Trophoblast cell (in vitro differentiated cells and primary cell): Measurements from ENCODE around the gene RHOU.
"Not testable (repeated sequence)": the region's sequence is repeated elsewhere in the genome, so short reads cannot be mapped to it uniquely, and the experiment has no call there.

ENCODE experiments used
- DNase-seq, 2 donors: peaks; one replicate each; pipeline ENCODE4 v3.0.0-alpha.2; 2016
- H2AFZ ChIP-seq: 2 replicates; pipeline ENCODE4 v1.6.1; 2013; ENCODE audit warnings: low read length, moderate library complexity, mild to moderate bottlenecking; ENCODE audit not compliant: insufficient read depth, poor library complexity
- H2AK5ac ChIP-seq: 2 replicates; pipeline ENCODE4 v1.6.1; 2013; ENCODE audit warnings: mild to moderate bottlenecking, low read length
- H2BK120ac ChIP-seq: 2 replicates; pipeline ENCODE4 v1.6.1; 2013; ENCODE audit warnings: low read length, mild to moderate bottlenecking, moderate library complexity; ENCODE audit not compliant: insufficient read depth, poor library complexity
- H2BK12ac ChIP-seq: 2 replicates; pipeline ENCODE4 v1.6.1; 2013; ENCODE audit warnings: mild to moderate bottlenecking, low read length, moderate library complexity
- H2BK5ac ChIP-seq: 2 replicates; pipeline ENCODE4 v1.6.1; 2013; ENCODE audit warnings: low read length, low read depth, moderate library complexity, mild to moderate bottlenecking; ENCODE audit not compliant: poor library complexity
- H3K14ac ChIP-seq: 2 replicates; pipeline ENCODE4 v1.6.1; 2013; ENCODE audit warnings: mild to moderate bottlenecking, low read length
- H3K18ac ChIP-seq: 2 replicates; pipeline ENCODE4 v1.6.1; 2013; ENCODE audit warnings: mild to moderate bottlenecking, low read length
- H3K23ac ChIP-seq: 2 replicates; pipeline ENCODE4 v1.6.1; 2013; ENCODE audit warnings: low read length
- H3K27ac ChIP-seq: 2 replicates; pipeline ENCODE4 v1.5.1; 2013; ENCODE audit warnings: low read depth, mild to moderate bottlenecking, inconsistent platforms, low read length, moderate library complexity
- H3K27me3 ChIP-seq: 2 replicates; pipeline ENCODE4 v1.6.1; 2013; ENCODE audit warnings: inconsistent platforms, mild to moderate bottlenecking, low read length, moderate library complexity; ENCODE audit not compliant: insufficient read depth
- H3K36me3 ChIP-seq, 2 experiments: 1 replicate in 1 of 2; 2 replicates in 1 of 2; pipeline ENCODE4 v1.6.1; 2013; ENCODE audit warnings: low read length in 2 of 2, mild to moderate bottlenecking in 2 of 2, moderate library complexity in 1 of 2; ENCODE audit not compliant: insufficient read depth in 2 of 2, control insufficient read depth in 1 of 2
- H3K4ac ChIP-seq: 2 replicates; pipeline ENCODE4 v1.6.1; 2013; ENCODE audit warnings: low read depth, mild to moderate bottlenecking, low read length, moderate library complexity
- H3K4me1 ChIP-seq, 2 experiments: 1 replicate in 1 of 2; 2 replicates in 1 of 2; pipeline ENCODE4 v1.6.1; 2013; ENCODE audit warnings: low read length in 2 of 2, mild to moderate bottlenecking in 2 of 2, moderate library complexity in 1 of 2; ENCODE audit not compliant: insufficient read depth in 2 of 2, control insufficient read depth in 1 of 2
- H3K4me2 ChIP-seq: 2 replicates; pipeline ENCODE4 v1.6.1; 2013; ENCODE audit warnings: inconsistent platforms, mild to moderate bottlenecking, low read length, moderate library complexity
- H3K4me3 ChIP-seq: 2 replicates; pipeline ENCODE4 v1.5.1; 2013; ENCODE audit warnings: mild to moderate bottlenecking, low read depth, low read length, inconsistent platforms
- H3K79me1 ChIP-seq: one replicate; pipeline ENCODE4 v1.6.1; 2013; ENCODE audit warnings: low read length
- H3K79me2 ChIP-seq: 2 replicates; pipeline ENCODE4 v1.6.1; 2013; ENCODE audit warnings: low read length, mild to moderate bottlenecking; ENCODE audit not compliant: control insufficient read depth, insufficient read depth, poor library complexity
- H3K9ac ChIP-seq: 2 replicates; pipeline ENCODE4 v1.6.1; 2013; ENCODE audit warnings: mild to moderate bottlenecking, low read length
- H3K9me3 ChIP-seq: 2 replicates; pipeline ENCODE4 v1.6.1; 2013; ENCODE audit warnings: low read depth, mild to moderate bottlenecking, control low read depth, inconsistent platforms, low read length; ENCODE audit not compliant: insufficient read depth
- H4K12ac ChIP-seq: 2 replicates; pipeline ENCODE4 v1.6.1; 2013; ENCODE audit warnings: low read depth, mild to moderate bottlenecking, low read length, moderate library complexity
- H4K8ac ChIP-seq: 2 replicates; pipeline ENCODE4 v1.6.1; 2013; ENCODE audit warnings: low read depth, mild to moderate bottlenecking, low read length, moderate library complexity
- H4K91ac ChIP-seq: one replicate; pipeline ENCODE4 v1.6.1; 2013; ENCODE audit warnings: low read depth, mild to moderate bottlenecking, low read length, moderate library complexity
- WGBS: extraction: QIAGEN DNeasy Blood & Tissue Kit; methylation state at CpG from one replicate; pipeline ENCODE4 v1.1.7; 2013; ENCODE audit warnings: missing lambda C conversion rate; ENCODE audit not compliant: insufficient read length, insufficient coverage; ENCODE audit errors: extremely low coverage; 5-methylcytosine and 5-hydroxymethylcytosine counted together

Gene RHOU

DNA sequence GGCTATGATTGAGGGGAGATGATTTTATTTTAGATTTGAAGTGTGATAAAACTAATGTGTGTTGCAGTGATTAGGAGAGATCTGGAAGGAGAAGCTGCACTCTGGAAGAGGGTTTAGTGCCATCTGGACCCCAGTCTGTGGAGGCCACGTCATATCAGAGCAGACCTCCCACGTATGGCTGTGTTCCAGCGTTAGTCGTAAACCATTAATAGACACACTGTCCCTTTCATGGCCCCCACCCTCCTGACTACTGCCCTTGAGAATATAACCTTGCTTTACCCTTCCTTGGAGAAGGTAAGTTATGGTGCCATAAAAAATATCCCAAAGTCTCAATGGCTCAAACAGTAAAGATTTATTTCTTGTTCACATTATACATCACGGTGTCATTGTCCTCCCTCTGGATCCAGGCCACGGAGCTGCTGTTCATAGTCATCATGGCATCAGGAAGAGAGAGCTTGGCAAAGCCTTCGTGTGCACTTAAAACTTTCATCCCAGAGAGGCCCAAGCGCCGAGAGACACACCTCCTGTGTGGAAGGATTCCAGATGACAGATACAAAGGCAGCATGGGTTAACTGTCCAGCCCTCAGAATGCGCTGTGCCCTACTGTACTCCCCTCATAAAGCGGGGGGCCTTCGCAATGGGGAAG, 33.2 kb downstream of the RHOU start:
- H3K4me3 ChIP-seq = no peak overlapping the region
- no peak overlapping the region for H2BK120ac ChIP-seq
- H3K4me1 ChIP-seq = peaks cover 0 to 2% of the 10 kb centered on the region in 2 experiments
- no peak overlapping the region for H3K9ac ChIP-seq
- H4K12ac ChIP-seq = no peak overlapping the region
- no peak overlapping the region for H3K4ac ChIP-seq
- H3K18ac ChIP-seq = no peak overlapping the region
- no peak overlapping the region for H3K23ac ChIP-seq
- no peak overlapping the region for H2BK12ac ChIP-seq
- WGBS = no CpG with 5 or more reads among the region's 12 CpGs
- no peak overlapping the region for H4K91ac ChIP-seq
- H3K27ac ChIP-seq = no peak overlapping the region
- no peak overlapping the region for H3K14ac ChIP-seq
- H3K36me3 ChIP-seq = no peaks in the 10 kb centered on the region
- no peaks in the 10 kb centered on the region for H3K79me1 ChIP-seq
- DNase-seq = no peak
- no peaks in the 10 kb centered on the region for H3K27me3 ChIP-seq
- H4K8ac ChIP-seq = no peak overlapping the region
- no peaks in the 10 kb centered on the region for H3K9me3 ChIP-seq
- no peak overlapping the region for H2BK5ac ChIP-seq
- H2AK5ac ChIP-seq = no peak overlapping the region
- H3K4me2 ChIP-seq = no peak overlapping the region
- H3K79me2 ChIP-seq = no peaks in the 10 kb centered on the region
- H2AFZ ChIP-seq = no peak overlapping the region

DNA sequence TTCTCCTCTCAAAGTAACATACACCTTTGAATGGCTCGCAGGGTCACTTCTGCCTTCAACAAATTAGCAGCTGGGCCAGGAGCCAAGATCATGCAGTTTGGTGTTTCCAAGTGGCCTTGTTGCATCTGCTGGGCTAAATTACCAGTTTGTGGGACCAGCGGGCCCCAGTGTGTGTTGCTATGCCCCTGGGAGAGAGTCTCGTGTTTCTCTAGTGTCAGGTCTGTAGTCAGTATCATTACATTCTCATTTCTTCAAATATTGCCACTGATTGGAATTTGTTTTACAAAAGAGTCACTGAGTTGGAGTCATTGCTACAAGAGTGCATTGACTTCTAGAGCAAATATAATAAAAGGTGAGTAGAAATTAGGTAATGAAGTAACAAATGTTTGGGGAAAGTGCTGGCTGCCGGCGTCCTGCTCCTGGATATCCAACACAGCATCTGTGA, 35.5 kb downstream of the RHOU start:
- no CpG with 5 or more reads among the region's 5 CpGs for WGBS
- no peak for DNase-seq
- no peaks in the 10 kb centered on the region for H3K36me3 ChIP-seq
- no peak overlapping the region for H3K23ac ChIP-seq
- H4K12ac ChIP-seq = no peak overlapping the region
- no peaks in the 10 kb centered on the region for H3K27me3 ChIP-seq
- H2BK5ac ChIP-seq = no peak overlapping the region
- H3K4me3 ChIP-seq = no peak overlapping the region
- H2BK120ac ChIP-seq = no peak overlapping the region
- H3K79me1 ChIP-seq = no peaks in the 10 kb centered on the region
- H2AK5ac ChIP-seq = no peak overlapping the region
- no peak overlapping the region for H3K14ac ChIP-seq
- H3K27ac ChIP-seq = no peak overlapping the region
- no peak overlapping the region for H3K18ac ChIP-seq
- H2AFZ ChIP-seq = no peak overlapping the region
- H2BK12ac ChIP-seq = no peak overlapping the region
- H3K4me2 ChIP-seq = no peak overlapping the region
- H3K4ac ChIP-seq = no peak overlapping the region
- H4K91ac ChIP-seq = no peak overlapping the region
- no peak overlapping the region for H3K9ac ChIP-seq
- no peak overlapping the region for H4K8ac ChIP-seq
- H3K9me3 ChIP-seq = no peaks in the 10 kb centered on the region
- H3K4me1 ChIP-seq = peaks cover 0 to 5% of the 10 kb centered on the region in 2 experiments
- H3K79me2 ChIP-seq = no peaks in the 10 kb centered on the region

DNA sequence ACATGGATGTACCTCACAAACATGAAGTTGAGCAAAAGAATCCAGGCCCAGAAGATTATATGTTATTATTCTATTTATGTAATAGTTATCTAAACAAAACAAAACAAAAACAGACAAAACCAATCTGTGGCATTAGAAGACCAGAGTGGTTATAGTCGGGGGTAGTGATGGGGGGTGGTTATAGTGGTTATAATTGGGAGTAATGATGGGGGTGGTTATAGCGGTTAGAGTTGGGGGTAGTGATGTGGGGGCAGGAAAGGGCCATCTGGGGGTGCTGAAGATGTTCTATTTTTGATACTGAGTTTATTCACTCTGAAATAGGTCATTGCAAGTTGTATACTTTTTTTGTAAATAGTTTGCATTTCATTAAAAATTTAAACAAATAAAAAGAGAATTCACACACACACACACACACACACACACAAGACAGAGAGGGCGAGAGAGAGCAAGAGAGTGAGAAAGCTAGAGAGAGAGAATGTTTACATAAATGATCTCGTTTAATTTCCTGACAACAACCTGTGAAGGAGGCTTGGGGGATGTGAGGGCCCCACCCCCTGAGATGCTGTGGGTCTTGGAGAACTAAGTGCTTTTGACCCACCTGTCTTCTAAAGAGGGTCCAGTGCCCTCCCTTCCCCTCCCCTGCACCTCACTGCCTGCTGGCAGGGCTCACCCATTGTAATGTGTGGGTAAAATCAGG, 37.4 kb downstream of the RHOU start:
- no peak overlapping the region for H3K4ac ChIP-seq
- no peak overlapping the region for H3K14ac ChIP-seq
- no peak overlapping the region for H3K23ac ChIP-seq
- WGBS = no CpG with 5 or more reads among the region's 4 CpGs
- no peak overlapping the region for H3K27ac ChIP-seq
- no peak overlapping the region for H2BK120ac ChIP-seq
- H3K18ac ChIP-seq = no peak overlapping the region
- H3K9me3 ChIP-seq = no peaks in the 10 kb centered on the region
- no peak overlapping the region for H3K9ac ChIP-seq
- DNase-seq = no peak
- H2AK5ac ChIP-seq = no peak overlapping the region
- no peak overlapping the region for H2AFZ ChIP-seq
- no peak overlapping the region for H4K91ac ChIP-seq
- H3K27me3 ChIP-seq = no peaks in the 10 kb centered on the region
- no peak overlapping the region for H4K12ac ChIP-seq
- no peaks in the 10 kb centered on the region for H3K79me2 ChIP-seq
- no peaks in the 10 kb centered on the region for H3K36me3 ChIP-seq
- no peak overlapping the region for H4K8ac ChIP-seq
- H3K79me1 ChIP-seq = no peaks in the 10 kb centered on the region
- H2BK5ac ChIP-seq = no peak overlapping the region
- peak overlapping the region; percentile 55 for H2BK12ac ChIP-seq
- H3K4me2 ChIP-seq = no peak overlapping the region
- H3K4me3 ChIP-seq = no peak overlapping the region
- peaks cover 0 to 5% of the 10 kb centered on the region in 2 experiments for H3K4me1 ChIP-seq

DNA sequence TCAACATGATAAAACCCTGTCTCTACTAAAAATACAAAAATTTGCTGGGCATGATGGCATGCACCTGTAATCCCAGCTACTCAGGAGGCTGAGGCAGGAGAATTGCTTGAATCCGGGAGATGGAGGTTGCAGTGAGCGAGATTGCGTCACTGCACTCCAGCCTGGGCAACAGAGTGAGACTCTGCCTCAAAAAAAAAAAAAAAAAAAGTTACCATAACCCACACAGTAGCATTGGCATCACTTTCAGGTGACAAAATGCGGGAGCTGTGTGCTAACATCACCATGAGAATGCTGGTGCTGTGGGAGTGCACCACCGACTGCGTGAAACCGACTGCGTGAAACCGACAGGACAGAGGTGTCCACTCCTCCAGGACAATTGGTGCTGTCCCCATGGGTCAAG, 40.7 kb downstream of the RHOU start:
- no CpG with 5 or more reads among the region's 9 CpGs for WGBS

More for the DNA sequence above, 40.7 kb downstream of the RHOU start:
- not testable (repeated sequence) for H3K79me1 ChIP-seq, H2BK120ac ChIP-seq, H3K36me3 ChIP-seq, H2AK5ac ChIP-seq, H3K9ac ChIP-seq, H2BK5ac ChIP-seq, H3K4ac ChIP-seq, H3K4me2 ChIP-seq, H3K79me2 ChIP-seq, H4K12ac ChIP-seq, H2AFZ ChIP-seq, H3K27me3 ChIP-seq, H3K27ac ChIP-seq, H3K14ac ChIP-seq, H3K18ac ChIP-seq, H3K4me3 ChIP-seq, H4K8ac ChIP-seq, H3K23ac ChIP-seq, H2BK12ac ChIP-seq, H3K4me1 ChIP-seq, H3K9me3 ChIP-seq
- H4K91ac ChIP-seq = peak overlapping the region; percentile 0
- peak; percentile 43 to 68 for DNase-seq
